NCI-H446 treated with DMSO at 0.1 percent for 48 hours (cell line): Measurements from ENCODE around the gene PUM1.

Experiments
- DNase-seq: peaks from one replicate; lab custom pipeline; 2025; lab: John Stamatoyannopoulos, UW

PUM1 gene

GRCh38 chr1:30906631-30907441 lies 158.7 kb downstream of the PUM1 start:
- DNase-seq = no peak

GRCh38 chr1:30905916-30906620 lies 159.4 kb downstream of the PUM1 start:
- DNase-seq = no peak

- DNase-seq = no peak
These were observed 160.1 kb downstream of the PUM1 start for GRCh38 chr1:30905403-30905802.

DNA sequence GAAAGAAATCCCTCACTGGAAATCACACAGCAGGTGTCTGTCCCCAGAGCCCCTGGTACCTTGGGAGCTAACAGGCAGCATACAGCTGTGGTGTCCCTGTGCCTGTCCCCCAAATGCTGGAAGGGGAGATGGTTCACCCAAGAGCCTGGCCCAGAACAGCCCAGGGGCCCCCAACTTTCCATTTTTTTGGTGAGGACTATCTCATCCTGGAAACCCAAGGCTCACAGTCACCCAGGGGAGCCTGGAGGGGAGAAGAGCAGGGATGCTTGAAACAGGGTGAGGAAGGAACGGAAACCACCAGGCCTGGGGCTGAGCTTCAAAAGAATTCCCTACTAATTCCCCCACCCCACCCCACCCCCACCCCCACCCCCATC lies 160.6 kb downstream of the PUM1 start:
- DNase-seq = no peak

GRCh38 chr1:30904191-30904961 lies 161.1 kb downstream of the PUM1 start:
- no peak for DNase-seq

GRCh38 chr1:30903343-30904034 lies 162.0 kb downstream of the PUM1 start:
- DNase-seq = no peak

GRCh38 chr1:30902593-30903290 lies 162.8 kb downstream of the PUM1 start:
- no peak for DNase-seq

DNA sequence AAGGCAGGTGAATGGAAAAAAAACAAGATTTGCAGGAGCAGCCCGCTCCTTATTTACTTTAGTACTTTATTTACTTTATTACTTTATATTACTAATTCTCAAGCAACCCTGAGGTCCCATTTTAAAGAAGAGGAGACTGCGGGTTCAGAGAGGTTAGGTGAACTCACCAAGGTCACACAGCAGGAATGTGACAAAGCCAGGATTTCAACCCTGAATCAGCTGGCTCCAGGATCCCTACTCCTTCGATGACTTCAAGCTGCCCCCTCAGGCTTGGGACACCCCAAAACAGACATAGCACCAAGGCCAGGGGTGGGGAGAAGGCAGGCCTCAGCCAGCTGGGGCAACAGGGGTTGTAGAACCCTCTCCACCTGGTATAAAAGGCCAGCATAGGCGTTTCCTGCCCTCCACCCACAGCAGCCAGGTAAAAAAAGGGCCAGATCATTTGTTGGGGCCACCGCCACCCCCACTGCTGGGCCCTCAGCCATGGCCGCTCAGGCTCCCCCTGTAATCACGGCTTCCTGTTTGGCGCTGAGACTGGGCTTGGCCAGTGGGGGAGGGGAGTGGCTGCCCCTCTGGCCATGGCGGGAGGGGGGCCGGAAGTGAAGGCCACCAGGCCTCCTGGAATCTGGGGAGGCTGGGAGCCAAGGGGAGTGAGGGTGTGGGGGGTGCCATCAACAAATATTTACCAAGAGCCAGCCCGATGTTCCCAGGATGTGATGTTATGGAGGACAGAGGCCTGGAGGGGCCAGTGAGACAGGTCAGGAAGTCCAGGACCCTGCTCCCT lies 163.5 kb downstream of the PUM1 start:
- DNase-seq = no peak

DNA sequence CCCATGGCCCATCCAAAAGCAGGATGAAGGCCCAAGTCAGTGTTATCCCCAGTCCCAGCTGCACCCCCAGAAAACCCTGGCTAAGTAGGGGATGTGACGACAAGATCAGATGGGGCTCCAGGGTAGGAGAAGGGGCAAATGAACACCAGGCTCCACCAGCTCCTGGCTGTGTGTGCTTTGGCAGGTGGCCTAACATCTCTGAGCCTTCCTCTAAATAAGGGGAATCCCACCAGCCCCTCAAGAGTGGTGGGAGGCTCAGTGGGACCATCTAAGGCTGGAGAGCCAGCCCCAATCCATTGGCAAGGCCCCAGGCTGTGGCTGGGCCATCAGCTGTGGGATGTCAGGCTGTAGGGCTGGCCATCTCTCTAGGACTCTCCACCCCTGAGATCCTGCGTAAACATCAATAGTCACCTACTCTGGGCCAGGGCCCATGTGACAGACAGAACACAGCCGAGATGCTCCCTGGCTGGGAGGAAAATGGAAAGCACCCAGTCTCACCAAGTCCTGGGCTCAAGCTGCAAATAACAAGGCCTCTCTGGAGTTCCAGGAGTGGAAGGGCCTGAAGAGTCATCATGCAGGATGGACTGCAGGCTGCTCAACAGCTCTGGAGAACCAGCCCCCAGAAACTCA lies 164.5 kb downstream of the PUM1 start:
- DNase-seq = no peak

DNA sequence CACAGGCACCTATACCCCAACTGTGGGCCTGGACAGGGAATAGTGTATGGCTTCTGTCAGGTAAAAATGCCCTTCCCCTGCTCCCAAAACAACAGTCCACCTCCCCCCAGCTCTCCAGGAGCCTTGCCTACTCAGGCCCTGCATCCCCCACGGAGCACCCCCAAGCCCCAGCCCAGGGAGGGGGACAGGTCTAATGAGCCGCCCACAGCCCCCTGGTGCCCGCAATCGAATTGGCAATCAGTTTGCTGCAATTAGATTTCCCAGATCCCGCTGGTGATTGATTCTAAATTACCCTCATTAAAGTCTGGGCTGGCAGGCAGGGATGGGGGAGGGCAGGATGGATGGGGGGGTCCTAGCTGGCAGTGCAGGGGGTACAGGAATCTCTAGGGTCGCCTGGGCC lies 165.0 kb downstream of the PUM1 start:
- DNase-seq = no peak

DNA sequence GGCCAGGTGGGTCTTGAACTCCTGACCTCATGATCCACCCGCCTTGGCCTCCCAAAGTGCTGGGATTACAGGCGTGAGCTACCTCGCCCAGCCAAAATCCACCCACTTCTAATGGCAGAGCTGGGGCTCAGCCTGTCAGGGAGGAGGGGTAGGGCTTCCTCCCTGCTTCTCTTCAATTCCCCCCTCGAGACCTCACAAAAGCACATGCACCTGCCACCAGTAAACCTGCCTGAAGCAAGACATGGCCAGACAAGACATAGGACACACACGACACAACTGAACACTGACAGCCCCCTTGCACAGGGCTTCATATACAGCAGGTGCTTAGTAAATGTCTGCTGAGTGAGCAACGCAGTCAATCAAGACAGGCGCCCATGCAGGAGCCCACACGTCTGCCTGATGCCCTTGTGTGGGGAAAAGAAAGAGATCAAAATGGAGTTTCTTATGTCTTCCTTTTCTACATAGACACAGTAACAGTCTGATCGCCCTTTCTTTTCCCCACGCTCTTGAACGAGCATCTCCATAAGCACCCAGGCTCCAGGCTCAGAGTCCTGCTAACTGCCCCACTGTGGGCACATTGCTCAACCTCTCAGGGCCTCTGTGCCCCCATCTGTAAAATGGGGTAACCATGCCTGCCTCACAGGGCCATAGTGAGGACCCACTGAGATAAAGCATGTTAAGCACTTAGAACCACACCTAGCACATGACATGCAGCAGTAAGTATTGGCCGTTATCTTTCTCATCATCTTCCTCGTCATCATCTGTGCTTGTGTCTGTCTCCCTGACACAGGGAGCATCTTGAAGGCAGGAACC lies 165.7 kb downstream of the PUM1 start:
- no peak for DNase-seq

- no peak for DNase-seq
These were observed 167.3 kb downstream of the PUM1 start for GRCh38 chr1:30898031-30898815.

DNA sequence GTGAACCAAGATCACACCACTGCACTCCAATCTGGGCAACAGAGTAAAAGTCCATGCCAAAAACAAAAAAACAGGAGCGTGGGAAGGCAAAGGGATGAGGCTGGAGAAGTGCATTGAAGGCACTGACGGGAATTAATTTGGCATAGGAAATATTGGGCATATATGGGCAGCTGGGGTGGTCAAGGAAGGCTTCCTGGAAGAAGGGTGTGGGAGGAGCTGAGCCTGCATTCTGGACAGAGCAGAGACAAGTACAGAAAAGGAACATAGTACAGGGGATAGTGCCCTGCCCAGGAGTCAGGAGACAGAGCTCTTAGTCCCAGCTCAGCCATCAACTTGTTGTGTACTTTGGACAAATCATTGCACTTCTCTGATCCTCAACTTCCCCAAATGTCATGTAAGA lies 168.6 kb downstream of the PUM1 start:
- DNase-seq = no peak

DNA sequence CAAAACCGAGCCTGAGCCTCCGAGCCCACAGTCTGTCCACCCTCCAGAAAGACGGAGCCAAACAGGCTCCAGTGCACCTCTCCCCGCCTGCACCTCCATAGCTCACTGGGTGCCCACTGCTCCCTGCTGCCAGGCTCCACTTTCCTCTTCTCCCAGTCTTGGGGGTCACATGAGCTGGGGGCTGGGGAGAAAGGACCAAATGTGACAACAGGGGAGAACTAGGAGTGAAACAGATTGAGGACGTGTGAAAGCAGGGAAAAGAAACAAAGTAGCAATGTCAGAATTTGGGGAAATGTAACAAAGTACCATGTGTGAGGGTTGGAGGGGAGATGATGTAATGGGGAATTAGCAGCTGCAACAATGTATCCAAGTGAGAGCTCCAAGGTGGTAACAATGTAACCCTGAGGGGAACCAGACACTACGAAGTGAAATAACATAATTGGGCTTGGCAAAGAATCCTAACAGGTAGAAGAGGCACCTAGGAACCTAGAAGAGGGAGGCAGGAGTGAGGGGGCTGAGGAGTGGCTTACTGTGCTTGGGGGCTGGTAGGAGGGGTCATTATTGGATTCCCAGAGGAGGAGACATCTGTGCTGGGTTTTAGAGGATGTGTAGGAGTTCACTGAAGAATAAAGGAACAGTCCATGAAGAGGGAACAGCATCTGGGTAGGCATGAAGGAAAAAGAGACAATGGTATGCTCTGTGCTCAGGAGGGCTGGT lies 169.4 kb downstream of the PUM1 start:
- no peak for DNase-seq

- DNase-seq = no peak
These were observed 170.1 kb downstream of the PUM1 start for GRCh38 chr1:30895382-30895943.

GRCh38 chr1:30894508-30894973 lies 171.0 kb downstream of the PUM1 start:
- no peak for DNase-seq

DNA sequence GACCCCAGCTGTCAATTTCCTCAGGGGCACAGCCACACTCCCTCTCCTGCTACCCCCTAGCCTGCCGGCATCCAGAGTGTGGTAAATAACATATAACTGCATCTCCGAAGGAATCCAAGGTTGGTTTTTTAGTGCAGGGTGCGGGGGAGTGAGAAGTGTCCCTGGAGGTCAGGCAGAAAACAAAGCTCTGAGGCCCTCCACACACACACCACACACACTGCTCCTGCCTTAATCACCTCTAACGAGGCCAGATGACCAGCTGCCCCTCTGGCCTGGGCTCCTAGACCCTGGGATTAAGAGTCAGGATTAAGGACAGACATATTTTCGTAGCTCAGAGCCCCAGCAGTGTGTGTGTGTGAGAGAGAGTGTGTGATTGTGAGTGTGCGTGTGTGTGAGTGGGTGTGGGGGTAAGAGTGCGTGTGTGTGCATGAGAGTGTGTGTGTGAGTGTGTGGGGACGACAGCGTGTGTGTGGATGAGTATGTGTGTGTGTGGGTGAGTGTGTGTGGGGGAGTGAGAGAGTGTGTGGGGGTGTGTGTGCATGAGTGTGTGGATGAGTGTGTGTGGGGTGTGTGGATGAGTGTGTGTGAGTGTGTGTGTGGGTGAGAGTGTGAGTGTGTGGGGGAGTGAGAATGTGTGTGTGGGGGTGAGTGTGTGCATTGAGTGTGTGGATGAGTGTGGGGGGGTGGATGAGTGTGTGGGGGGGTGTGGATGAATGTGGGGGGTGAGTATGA lies 171.6 kb downstream of the PUM1 start:
- no peak for DNase-seq
